ENCODE results near the gene SEMA4C.

DNA sequence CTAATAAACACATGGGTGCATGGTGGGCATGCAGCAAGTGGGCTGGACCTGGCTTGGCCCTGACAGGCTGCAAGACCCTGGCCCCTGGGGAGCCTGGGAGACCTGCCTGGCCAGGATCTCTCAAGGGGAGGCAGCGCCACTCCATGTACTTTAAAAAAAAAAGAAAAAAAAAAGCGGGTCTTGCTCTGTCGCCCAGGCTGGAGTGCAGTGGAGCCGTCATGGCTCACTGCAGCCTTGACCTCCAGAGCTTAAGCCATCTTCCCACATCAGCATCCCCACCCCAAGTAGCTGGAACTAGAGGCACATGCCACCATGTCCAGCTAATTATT is 29.5 kb upstream of the SEMA4C start:
- TF ChIP-seq, protein P1, sequence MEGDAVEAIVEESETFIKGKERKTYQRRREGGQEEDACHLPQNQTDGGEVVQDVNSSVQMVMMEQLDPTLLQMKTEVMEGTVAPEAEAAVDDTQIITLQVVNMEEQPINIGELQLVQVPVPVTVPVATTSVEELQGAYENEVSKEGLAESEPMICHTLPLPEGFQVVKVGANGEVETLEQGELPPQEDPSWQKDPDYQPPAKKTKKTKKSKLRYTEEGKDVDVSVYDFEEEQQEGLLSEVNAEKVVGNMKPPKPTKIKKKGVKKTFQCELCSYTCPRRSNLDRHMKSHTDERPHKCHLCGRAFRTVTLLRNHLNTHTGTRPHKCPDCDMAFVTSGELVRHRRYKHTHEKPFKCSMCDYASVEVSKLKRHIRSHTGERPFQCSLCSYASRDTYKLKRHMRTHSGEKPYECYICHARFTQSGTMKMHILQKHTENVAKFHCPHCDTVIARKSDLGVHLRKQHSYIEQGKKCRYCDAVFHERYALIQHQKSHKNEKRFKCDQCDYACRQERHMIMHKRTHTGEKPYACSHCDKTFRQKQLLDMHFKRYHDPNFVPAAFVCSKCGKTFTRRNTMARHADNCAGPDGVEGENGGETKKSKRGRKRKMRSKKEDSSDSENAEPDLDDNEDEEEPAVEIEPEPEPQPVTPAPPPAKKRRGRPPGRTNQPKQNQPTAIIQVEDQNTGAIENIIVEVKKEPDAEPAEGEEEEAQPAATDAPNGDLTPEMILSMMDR (IDR thresholded peaks at IDR 0.05): no peak
- no peak for TF ChIP-seq POLR2A (IDR thresholded peaks at IDR 0.05)

All from heart left ventricle (tissue), 13 donors.